Fibroblast of mammary gland (primary cell): ENCODE measurements around the gene OPHN1.
"Not testable (repeated sequence)": the region's sequence is repeated elsewhere in the genome, so short reads cannot be mapped to it uniquely, and the experiment has no call there.

Experiments used
- DNase-seq: peaks from one replicate; pipeline ENCODE4 v3.0.0-alpha.2; 2010; ENCODE audit warnings: low read depth
- H3K4me3 ChIP-seq: 2 replicates; pipeline ENCODE4 v1.5.1; 2011; ENCODE audit warnings: low read depth, mild to moderate bottlenecking, low read length, moderate library complexity; ENCODE audit not compliant: control insufficient read depth
- CTCF ChIP-seq: conservative IDR thresholded peaks from 2 replicates; pipeline ENCODE4 v1.5.1; 2011; ENCODE audit warnings: low read depth, low read length, inconsistent platforms; ENCODE audit not compliant: control insufficient read depth, insufficient read depth

OPHN1 gene

DNA sequence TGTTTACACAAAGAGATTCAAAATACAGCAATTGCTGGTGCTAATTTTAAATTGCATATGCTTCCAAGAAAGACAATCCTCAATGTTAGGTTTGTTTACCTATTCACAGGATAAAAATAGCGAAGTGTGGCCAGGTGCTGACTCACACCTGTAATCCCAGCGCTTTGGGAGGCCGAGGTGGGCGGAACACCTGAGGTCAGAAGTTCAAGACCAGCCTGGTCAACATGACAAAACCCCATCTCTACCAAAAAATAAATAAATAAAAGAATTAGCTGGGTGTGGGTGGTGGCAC is 77.7 kb downstream of the OPHN1 start:
- no peak for DNase-seq
- no peak overlapping the region for H3K4me3 ChIP-seq
- TF ChIP-seq CTCF = no peak

DNA sequence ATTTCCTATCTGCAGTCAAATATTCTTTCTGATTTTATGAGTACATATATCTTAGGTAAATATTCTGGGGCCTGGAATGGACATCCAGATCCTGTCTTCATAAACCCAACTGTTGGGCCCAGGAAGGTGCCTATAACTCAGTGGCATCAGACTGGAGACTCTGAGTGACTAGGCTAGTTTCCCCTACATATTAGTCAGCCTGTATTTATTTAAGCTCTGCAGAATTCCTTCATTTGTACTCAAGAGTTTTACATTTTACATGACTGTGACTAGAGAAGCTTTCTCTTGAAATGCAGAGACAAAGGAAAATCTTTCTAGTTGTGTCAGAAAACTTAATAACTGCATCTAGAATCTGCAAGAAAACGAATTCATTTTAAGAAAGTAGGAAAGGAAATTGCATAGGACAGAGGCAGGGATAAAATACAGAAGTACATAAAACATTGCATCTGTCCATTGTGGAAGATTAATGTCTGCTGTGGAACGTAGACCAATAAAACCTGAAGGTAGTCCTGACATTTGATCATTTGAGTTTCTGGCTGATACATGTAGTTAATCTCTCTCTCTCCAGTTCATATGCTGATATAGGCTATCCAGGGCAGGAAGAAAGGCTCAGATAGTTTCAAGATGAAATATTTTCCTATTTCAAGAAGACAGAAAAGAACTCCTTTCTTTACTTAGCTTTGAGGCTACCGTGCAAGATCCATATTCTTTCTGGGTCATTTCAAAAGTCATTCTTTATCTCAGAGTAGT is 78.2 kb downstream of the OPHN1 start:
- DNase-seq = no peak
- TF ChIP-seq CTCF = no peak
- no peak overlapping the region for H3K4me3 ChIP-seq

DNA sequence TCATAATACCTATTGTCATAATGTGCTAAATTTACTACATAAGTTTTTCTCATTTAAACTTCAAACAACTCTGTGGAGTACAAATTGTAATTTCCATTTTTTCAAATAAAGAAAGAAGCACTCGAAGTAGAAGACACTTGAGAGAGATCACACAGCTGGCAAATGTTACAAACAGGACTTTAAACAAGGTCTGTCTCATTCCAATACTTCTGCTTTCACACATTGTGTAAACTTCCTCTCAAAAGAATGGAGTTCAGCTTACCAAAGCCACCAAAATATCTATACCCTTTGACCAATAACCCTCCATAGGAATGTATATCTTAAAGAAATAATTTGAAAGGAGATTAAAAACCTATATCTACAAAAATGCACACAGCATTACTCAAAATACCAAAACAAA is 88.3 kb downstream of the OPHN1 start:
- no peak for DNase-seq
- no peak overlapping the region for H3K4me3 ChIP-seq
- TF ChIP-seq CTCF = no peak

GRCh38 chrX:68343551-68343950 is 89.7 kb downstream of the OPHN1 start:
- no peak for TF ChIP-seq CTCF
- no peak for DNase-seq
- no peak overlapping the region for H3K4me3 ChIP-seq

DNA sequence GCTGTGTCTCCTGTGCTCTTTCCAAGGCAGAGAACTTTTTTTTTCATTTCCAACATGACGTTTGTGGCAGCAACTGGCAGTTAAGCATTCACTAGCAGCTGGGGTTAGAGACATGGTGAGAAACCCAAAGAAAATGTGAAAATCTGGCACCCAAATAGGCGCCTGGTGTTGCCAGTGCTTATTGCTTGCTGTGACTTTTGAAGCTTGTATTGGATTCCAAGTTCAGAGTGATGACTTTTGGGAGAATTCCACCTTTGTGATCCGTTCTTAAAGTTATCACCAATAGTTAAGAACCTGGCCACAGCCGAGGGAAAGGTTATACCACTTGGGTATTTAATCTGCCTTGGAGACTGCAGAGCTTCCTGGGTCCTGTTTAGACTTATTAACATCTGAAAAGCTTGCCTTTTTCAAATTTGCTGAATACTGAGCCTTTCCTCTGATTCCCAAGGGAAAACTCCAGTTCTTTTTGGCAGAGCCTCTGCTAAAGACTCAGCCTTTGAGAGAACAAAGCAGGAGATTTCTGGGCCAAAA is 101.0 kb downstream of the OPHN1 start:
- TF ChIP-seq CTCF = no peak
- peak; percentile 25 for DNase-seq
- H3K4me3 ChIP-seq = no peak overlapping the region

DNA sequence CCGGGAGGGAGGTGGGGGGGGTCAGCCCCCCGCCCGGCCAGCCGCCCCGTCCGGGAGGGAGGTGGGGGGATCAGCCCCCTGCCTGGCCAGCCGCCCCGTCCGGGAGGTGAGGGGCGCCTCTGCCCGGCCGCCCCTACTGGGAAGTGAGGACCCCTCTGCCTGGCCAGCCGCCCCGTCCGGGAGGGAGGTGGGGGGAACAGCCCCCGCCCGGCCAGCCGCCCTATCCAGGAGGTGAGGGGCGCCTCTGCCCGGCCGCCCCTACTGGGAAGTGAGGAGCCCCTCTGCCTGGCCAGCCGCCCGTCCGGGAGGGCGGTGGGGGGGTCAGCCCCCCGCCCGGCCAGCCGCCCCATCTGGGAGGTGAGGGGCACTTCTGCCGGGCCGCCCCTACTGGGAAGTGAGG is 106.5 kb downstream of the OPHN1 start:
- not testable (repeated sequence) for H3K4me3 ChIP-seq, DNase-seq

- TF ChIP-seq CTCF = no peak
- no peak overlapping the region for H3K4me3 ChIP-seq
- DNase-seq = peak; percentile 82
Measured at GRCh38 chrX:68307769-68308168, 125.5 kb downstream of the OPHN1 start.
